Measurements from ENCODE around the gene PLK3.

GRCh38 chr1:44851308-44851707 lies 51.1 kb downstream of the PLK3 start:
- TF ChIP-seq POLR2A (IDR thresholded peaks at IDR 0.05): no peak
- TF ChIP-seq, protein P1, sequence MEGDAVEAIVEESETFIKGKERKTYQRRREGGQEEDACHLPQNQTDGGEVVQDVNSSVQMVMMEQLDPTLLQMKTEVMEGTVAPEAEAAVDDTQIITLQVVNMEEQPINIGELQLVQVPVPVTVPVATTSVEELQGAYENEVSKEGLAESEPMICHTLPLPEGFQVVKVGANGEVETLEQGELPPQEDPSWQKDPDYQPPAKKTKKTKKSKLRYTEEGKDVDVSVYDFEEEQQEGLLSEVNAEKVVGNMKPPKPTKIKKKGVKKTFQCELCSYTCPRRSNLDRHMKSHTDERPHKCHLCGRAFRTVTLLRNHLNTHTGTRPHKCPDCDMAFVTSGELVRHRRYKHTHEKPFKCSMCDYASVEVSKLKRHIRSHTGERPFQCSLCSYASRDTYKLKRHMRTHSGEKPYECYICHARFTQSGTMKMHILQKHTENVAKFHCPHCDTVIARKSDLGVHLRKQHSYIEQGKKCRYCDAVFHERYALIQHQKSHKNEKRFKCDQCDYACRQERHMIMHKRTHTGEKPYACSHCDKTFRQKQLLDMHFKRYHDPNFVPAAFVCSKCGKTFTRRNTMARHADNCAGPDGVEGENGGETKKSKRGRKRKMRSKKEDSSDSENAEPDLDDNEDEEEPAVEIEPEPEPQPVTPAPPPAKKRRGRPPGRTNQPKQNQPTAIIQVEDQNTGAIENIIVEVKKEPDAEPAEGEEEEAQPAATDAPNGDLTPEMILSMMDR (IDR thresholded peaks at IDR 0.05): no peak
